H9 (cell line): ENCODE data around the gene SLC25A25. TPM values are rescaled to one million over a fixed set of nuclear protein-coding genes. Genes with fewer than 3 reads are reported as not detected.

ENCODE experiments used
- DNase-seq: peaks from one replicate; pipeline ENCODE4 v3.0.0-alpha.2; 2017
- H2AFZ ChIP-seq: one replicate; pipeline ENCODE4 v1.6.1; 2013; ENCODE audit warnings: mild to moderate bottlenecking, low read length, control low read depth, moderate library complexity
- H2AK5ac ChIP-seq: 2 replicates; pipeline ENCODE4 v1.6.1; 2013; ENCODE audit warnings: low read length, control low read depth, mixed read lengths; ENCODE audit not compliant: insufficient read length
- H2BK120ac ChIP-seq: one replicate; pipeline ENCODE4 v1.6.1; 2013; ENCODE audit warnings: low read depth, mild to moderate bottlenecking, low read length, control low read depth, inconsistent platforms; ENCODE audit not compliant: poor library complexity, severe bottlenecking
- H2BK12ac ChIP-seq: 2 replicates; pipeline ENCODE4 v1.6.1; 2013; ENCODE audit warnings: low read length, control low read depth, mixed read lengths, low read depth; ENCODE audit not compliant: insufficient read length
- H2BK15ac ChIP-seq: 2 replicates; pipeline ENCODE4 v1.6.1; 2013; ENCODE audit warnings: low read depth, low read length, control low read depth
- H2BK20ac ChIP-seq: one replicate; pipeline ENCODE4 v1.6.1; 2013; ENCODE audit warnings: low read depth, mild to moderate bottlenecking, low read length, control low read depth, inconsistent platforms; ENCODE audit not compliant: poor library complexity, severe bottlenecking
- H2BK5ac ChIP-seq: 2 replicates; pipeline ENCODE4 v1.6.1; 2013; ENCODE audit warnings: low read length, control low read depth, mixed read lengths; ENCODE audit not compliant: insufficient read length
- H3K14ac ChIP-seq: 2 replicates; pipeline ENCODE4 v1.6.1; 2013; ENCODE audit warnings: low read length, control low read depth; ENCODE audit not compliant: insufficient read depth
- H3K18ac ChIP-seq: 2 replicates; pipeline ENCODE4 v1.6.1; 2013; ENCODE audit warnings: low read depth, mild to moderate bottlenecking, mixed read lengths, low read length, control low read depth; ENCODE audit not compliant: insufficient read length
- H3K23ac ChIP-seq: 2 replicates; pipeline ENCODE4 v1.6.1; 2013; ENCODE audit warnings: low read length, control low read depth, mixed read lengths, low read depth; ENCODE audit not compliant: insufficient read length
- H3K23me2 ChIP-seq: 2 replicates; pipeline ENCODE4 v1.6.1; 2013; ENCODE audit warnings: low read depth, mild to moderate bottlenecking, mixed read lengths, low read length, control low read depth; ENCODE audit not compliant: insufficient read length, poor library complexity, severe bottlenecking
- H3K27ac ChIP-seq: 2 replicates; pipeline ENCODE4 v1.5.1; 2013; ENCODE audit warnings: low read length, control low read depth, mixed read lengths, low read depth; ENCODE audit not compliant: insufficient read length
- H3K27me3 ChIP-seq: 2 replicates; pipeline ENCODE4 v1.6.1; 2013; ENCODE audit warnings: low read length, control low read depth, inconsistent platforms; ENCODE audit not compliant: insufficient read depth
- H3K4ac ChIP-seq: 2 replicates; pipeline ENCODE4 v1.6.1; 2013; ENCODE audit warnings: low read depth, mild to moderate bottlenecking, control low read depth, inconsistent platforms, low read length, moderate library complexity
- H3K4me1 ChIP-seq: 2 replicates; pipeline ENCODE4 v1.6.1; 2013; ENCODE audit warnings: low read length, control low read depth, inconsistent platforms; ENCODE audit not compliant: insufficient read depth
- H3K4me2 ChIP-seq: 2 replicates; pipeline ENCODE4 v1.6.1; 2013; ENCODE audit warnings: low read length, control low read depth, mixed read lengths; ENCODE audit not compliant: insufficient read length, insufficient read depth
- H3K56ac ChIP-seq: 2 replicates; pipeline ENCODE4 v1.6.1; 2013; ENCODE audit warnings: low read depth, mild to moderate bottlenecking, mixed read lengths, low read length, control low read depth; ENCODE audit not compliant: insufficient read length
- H3K79me1 ChIP-seq: 2 replicates; pipeline ENCODE4 v1.6.1; 2013; ENCODE audit warnings: low read depth, mild to moderate bottlenecking, moderate library complexity, low read length, control low read depth, inconsistent platforms; ENCODE audit not compliant: insufficient read depth, poor library complexity, severe bottlenecking
- H3K79me2 ChIP-seq: 2 replicates; pipeline ENCODE4 v1.6.1; 2013; ENCODE audit warnings: low read length, control low read depth, inconsistent platforms; ENCODE audit not compliant: insufficient read depth
- H3K9ac ChIP-seq: 2 replicates; pipeline ENCODE4 v1.6.1; 2013; ENCODE audit warnings: low read length, control low read depth, mixed read lengths; ENCODE audit not compliant: insufficient read length; ENCODE audit errors: extremely low read depth
- H3K9me3 ChIP-seq: one replicate; pipeline ENCODE4 v1.6.1; 2013; ENCODE audit warnings: low read depth, low read length, inconsistent platforms; ENCODE audit not compliant: control insufficient read depth
- H3T11ph ChIP-seq: one replicate; pipeline ENCODE4 v1.6.1; 2013; ENCODE audit warnings: mild to moderate bottlenecking, low read length, control low read depth, inconsistent platforms
- H4K20me1 ChIP-seq: one replicate; pipeline ENCODE4 v1.6.1; 2013; ENCODE audit not compliant: control insufficient read depth, insufficient read length, insufficient read depth
- H4K5ac ChIP-seq: 2 replicates; pipeline ENCODE4 v1.6.1; 2013; ENCODE audit warnings: low read depth, mild to moderate bottlenecking, mixed read lengths, low read length, control low read depth; ENCODE audit not compliant: insufficient read length
- H4K8ac ChIP-seq: replicated peaks from 2 replicates; pipeline ENCODE4 v1.6.1; 2013; ENCODE audit warnings: low read length, control low read depth, mixed read lengths, low read depth; ENCODE audit not compliant: insufficient read length
- H4K91ac ChIP-seq: 2 replicates; pipeline ENCODE4 v1.6.1; 2013; ENCODE audit warnings: low read depth, mild to moderate bottlenecking, moderate library complexity, mixed read lengths, low read length, control low read depth; ENCODE audit not compliant: insufficient read length
- H3K27ac Mint-ChIP-seq, 3 experiments: 2 replicates in 2 of 3; 3 replicates in 1 of 3; pipeline ENCODE4 v1.8.0; 2020 to 2021; ENCODE audit warnings: mixed read lengths in 3 of 3, mild to moderate bottlenecking in 1 of 3, moderate library complexity in 1 of 3
- H3K27me3 Mint-ChIP-seq: 2 replicates; pipeline ENCODE4 v1.8.0; 2021; ENCODE audit warnings: low read depth, mild to moderate bottlenecking, moderate library complexity, mixed read lengths
- H3K36me3 Mint-ChIP-seq, 3 experiments: 2 replicates in 2 of 3; 3 replicates in 1 of 3; pipeline ENCODE4 v1.8.0; 2020 to 2021; ENCODE audit warnings: low read depth in 3 of 3, mixed read lengths in 3 of 3; ENCODE audit not compliant: insufficient read depth in 1 of 3
- H3K4me1 Mint-ChIP-seq, 2 experiments: 2 replicates each; pipeline ENCODE4 v1.8.0; 2020; ENCODE audit warnings: mixed read lengths in 2 of 2
- H3K4me3 Mint-ChIP-seq, 2 experiments: 2 replicates in 1 of 2; 3 replicates in 1 of 2; pipeline ENCODE4 v1.8.0; 2020 to 2021; ENCODE audit warnings: mild to moderate bottlenecking in 2 of 2, mixed read lengths in 2 of 2, moderate library complexity in 1 of 2
- H3K9me3 Mint-ChIP-seq, 2 experiments: 2 replicates in 1 of 2; 3 replicates in 1 of 2; pipeline ENCODE4 v1.8.0; 2020; ENCODE audit warnings: mild to moderate bottlenecking in 2 of 2, mixed read lengths in 2 of 2, moderate library complexity in 1 of 2
- WGBS: extraction: QIAGEN DNeasy Blood & Tissue Kit; methylation state at CpG from one replicate; pipeline ENCODE4 v1.1.7; 2013; ENCODE audit warnings: missing lambda C conversion rate, low lambda C conversion rate, mixed read lengths; ENCODE audit not compliant: insufficient read length; ENCODE audit errors: extremely low coverage; 5-methylcytosine and 5-hydroxymethylcytosine counted together
- total RNA-seq: library from RNA; stranded (reverse); gene quantifications from 2 replicates; pipeline ENCODE4 v1.2.1, GENCODE V29; 2021
- TF ChIP-seq, protein P1 (sequence below): fragments of 200-600 bp; sonication (generic); conservative IDR thresholded peaks from 3 replicates; pipeline ENCODE4 v1.8.0; 2021; ENCODE audit warnings: antibody characterized with exemption, mild to moderate bottlenecking

Gene SLC25A25
- total RNA-seq, 1 experiment from 2014 or later = 16.9 TPM

DNA sequence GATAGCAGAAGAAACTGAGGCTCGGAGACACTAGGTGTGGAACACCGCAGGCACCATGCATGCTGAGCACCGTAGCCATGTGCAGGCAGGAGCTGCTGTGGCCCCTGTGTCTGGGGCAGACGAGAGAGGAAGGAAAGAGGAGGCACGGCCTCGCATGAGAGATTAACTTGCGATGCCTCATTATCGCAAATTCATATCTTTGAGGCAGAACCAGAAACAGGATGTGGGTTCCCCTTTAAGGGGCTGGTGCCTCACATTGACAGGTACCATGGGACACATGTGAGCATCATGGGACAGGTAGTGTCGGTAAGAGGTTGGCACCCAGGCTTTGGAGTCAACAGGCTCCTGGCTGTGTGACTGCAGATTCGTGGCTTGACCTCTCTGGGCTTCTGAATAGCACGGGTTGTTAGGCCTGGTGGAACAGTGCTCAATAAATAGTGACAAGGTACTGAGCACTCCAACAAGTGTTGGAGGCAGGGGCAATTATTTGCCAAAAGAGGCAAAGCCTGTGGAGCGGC is 41.7 kb upstream of the SLC25A25 start:
- H2BK20ac ChIP-seq = no peak overlapping the region
- no peak for DNase-seq
- H2BK120ac ChIP-seq = no peak overlapping the region
- H3K4me2 ChIP-seq = no peak overlapping the region
- H2AK5ac ChIP-seq = no peak overlapping the region
- Mint-ChIP-seq H3K27me3 (peaks cover 3% of the 10 kb centered on the region), H3K4me1 (peaks cover 2 to 3% of the 10 kb centered on the region in 2 experiments; a peak in 1 of 4 replicates), H3K27ac (0 out of 7 replicates have a peak overlapping the region, but pooled peaks of 1 of the 3 experiments have one; percentile 34), H3K4me3 (no peak overlapping the region), H3K36me3 (no peaks in the 10 kb centered on the region), H3K9me3 (no peaks in the 10 kb centered on the region)
- no peak overlapping the region for H3T11ph ChIP-seq
- TF ChIP-seq, protein P1, sequence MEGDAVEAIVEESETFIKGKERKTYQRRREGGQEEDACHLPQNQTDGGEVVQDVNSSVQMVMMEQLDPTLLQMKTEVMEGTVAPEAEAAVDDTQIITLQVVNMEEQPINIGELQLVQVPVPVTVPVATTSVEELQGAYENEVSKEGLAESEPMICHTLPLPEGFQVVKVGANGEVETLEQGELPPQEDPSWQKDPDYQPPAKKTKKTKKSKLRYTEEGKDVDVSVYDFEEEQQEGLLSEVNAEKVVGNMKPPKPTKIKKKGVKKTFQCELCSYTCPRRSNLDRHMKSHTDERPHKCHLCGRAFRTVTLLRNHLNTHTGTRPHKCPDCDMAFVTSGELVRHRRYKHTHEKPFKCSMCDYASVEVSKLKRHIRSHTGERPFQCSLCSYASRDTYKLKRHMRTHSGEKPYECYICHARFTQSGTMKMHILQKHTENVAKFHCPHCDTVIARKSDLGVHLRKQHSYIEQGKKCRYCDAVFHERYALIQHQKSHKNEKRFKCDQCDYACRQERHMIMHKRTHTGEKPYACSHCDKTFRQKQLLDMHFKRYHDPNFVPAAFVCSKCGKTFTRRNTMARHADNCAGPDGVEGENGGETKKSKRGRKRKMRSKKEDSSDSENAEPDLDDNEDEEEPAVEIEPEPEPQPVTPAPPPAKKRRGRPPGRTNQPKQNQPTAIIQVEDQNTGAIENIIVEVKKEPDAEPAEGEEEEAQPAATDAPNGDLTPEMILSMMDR = no peak
- H3K23me2 ChIP-seq = no peaks in the 10 kb centered on the region
- H3K4ac ChIP-seq = no peak overlapping the region
- H3K27ac ChIP-seq = no peak overlapping the region
- H3K56ac ChIP-seq = no peak overlapping the region
- no peaks in the 10 kb centered on the region for H3K79me2 ChIP-seq
- no CpG with 5 or more reads among the region's 12 CpGs for WGBS
- no peaks in the 10 kb centered on the region for H4K20me1 ChIP-seq
- H3K27me3 ChIP-seq = no peaks in the 10 kb centered on the region
- H3K9ac ChIP-seq = no peak overlapping the region
- H4K8ac ChIP-seq = no peak overlapping the region
- H3K18ac ChIP-seq = no peak overlapping the region
- H2AFZ ChIP-seq = no peak overlapping the region
- no peaks in the 10 kb centered on the region for H3K79me1 ChIP-seq
- no peak overlapping the region for H2BK15ac ChIP-seq
- no peaks in the 10 kb centered on the region for H3K9me3 ChIP-seq
- no peaks in the 10 kb centered on the region for H3K4me1 ChIP-seq
- H2BK12ac ChIP-seq = no peak overlapping the region
- H4K5ac ChIP-seq = no peak overlapping the region
- H3K23ac ChIP-seq = no peak overlapping the region
- no peak overlapping the region; the same call in 1 of the 2 replicates for H3K14ac ChIP-seq
- H4K91ac ChIP-seq = no peak overlapping the region
- H2BK5ac ChIP-seq = no peak overlapping the region
